Measurements from ENCODE around the gene LIG1. TPM values are rescaled to one million over a fixed set of nuclear protein-coding genes. Genes with fewer than 3 reads are reported as not detected.

The LIG1 gene
- polyA plus RNA-seq, 3 donors, result 2.5 to 11.3 (median 3.6) TPM

- Histone ChIP-seq H3K4me2 (replicated peaks; ENCODE audit: extremely low read depth, low read length, poor library complexity, severe bottlenecking) (peak overlapping the region; percentile 88), H3K79me2 (ENCODE audit: insufficient read depth, low read length) (peaks cover 12% of the 10 kb centered on the region), H4K20me1 (ENCODE audit: insufficient read depth, low read length) (no peaks in the 10 kb centered on the region), H3K9me3 (replicated peaks in 1 of 2; ENCODE audit: control insufficient read depth in 1 of 2, insufficient read depth in 1 of 2, low read length in 2 of 2) (peaks cover 0 to 8% of the 10 kb centered on the region in 2 donors), H3K36me3 (replicated peaks in 1 of 2; ENCODE audit: control insufficient read depth in 1 of 2, insufficient read depth in 2 of 2, low read length in 2 of 2) (no peaks in the 10 kb centered on the region), H2AFZ (ENCODE audit: insufficient read depth, low read depth, low read length, poor library complexity, severe bottlenecking) (peak overlapping the region; percentile 91), H3K27me3 (ENCODE audit: control insufficient read depth in 2 of 2, insufficient read depth in 2 of 2, low read length in 2 of 2) (no peaks in the 10 kb centered on the region), H3K4me1 (ENCODE audit: control insufficient read depth in 1 of 2, insufficient read depth in 2 of 2, low read length in 2 of 2) (peaks cover 22 to 33% of the 10 kb centered on the region in 2 donors), H3K9ac (ENCODE audit: insufficient read depth, low read length, poor library complexity, severe bottlenecking) (peak overlapping the region; percentile 62), H3K4me3 (replicated peaks in 1 of 3; ENCODE audit: low read depth in 2 of 3, low read length in 3 of 3) (peak overlapping the region; percentile 60 to 82 (median 63)), H3K27ac (ENCODE audit: low read depth in 1 of 2, low read length in 2 of 2) (peak overlapping the region; percentile 19 to 75)
- TF ChIP-seq CTCF (IDR thresholded peaks at IDR 0.05), result no peak
- no peak overlapping the region for H3K4me3 Mint-ChIP-seq
- DNase-seq, result peak; percentile 77 to 80 (median 78)
- H3K36me3 Mint-ChIP-seq, result peaks cover 0 to 8% of the 10 kb centered on the region in 2 donors
- intact Hi-C loops (cut with micrococcal nuclease), result loop anchor here in 1 of 2 donors (5.0 kb wide), 1 partner anchor 58 kb away; no protein-coding TSS in a partner anchor
- under 1% methylated on average over 28 of the region's 34 CpGs for WGBS (ENCODE audit: insufficient coverage)
- H3K9me3 Mint-ChIP-seq, result peaks cover 0 to 14% (median 7%) of the 10 kb centered on the region in 7 donors
- no peak overlapping the region for H3K27ac Mint-ChIP-seq
- H3K27me3 Mint-ChIP-seq (ENCODE audit: low read depth in 3 of 3), result peaks cover 0 to 3% (median 2%) of the 10 kb centered on the region in 3 donors
- peaks cover 17% of the 10 kb centered on the region for H3K4me1 Mint-ChIP-seq
Measured at GRCh38 chr19:48203794-48204628, 33.9 kb upstream of the LIG1 start.

- Histone ChIP-seq H3K79me2 (ENCODE audit: insufficient read depth, low read length) (peaks cover 11% of the 10 kb centered on the region), H3K4me1 (ENCODE audit: control insufficient read depth in 1 of 2, insufficient read depth in 2 of 2, low read length in 2 of 2) (peaks cover 22 to 33% of the 10 kb centered on the region in 2 donors), H3K4me2 (replicated peaks; ENCODE audit: extremely low read depth, low read length, poor library complexity, severe bottlenecking) (peak overlapping the region; percentile 88), H3K27me3 (ENCODE audit: control insufficient read depth in 2 of 2, insufficient read depth in 2 of 2, low read length in 2 of 2) (no peaks in the 10 kb centered on the region), H3K9ac (ENCODE audit: insufficient read depth, low read length, poor library complexity, severe bottlenecking) (peak overlapping the region; percentile 62), H3K27ac (ENCODE audit: low read depth in 1 of 2, low read length in 2 of 2) (peak overlapping the region; percentile 19 to 75), H3K9me3 (replicated peaks in 1 of 2; ENCODE audit: control insufficient read depth in 1 of 2, insufficient read depth in 1 of 2, low read length in 2 of 2) (peaks cover 0 to 8% of the 10 kb centered on the region in 2 donors), H4K20me1 (ENCODE audit: insufficient read depth, low read length) (no peaks in the 10 kb centered on the region), H3K36me3 (replicated peaks in 1 of 2; ENCODE audit: control insufficient read depth in 1 of 2, insufficient read depth in 2 of 2, low read length in 2 of 2) (no peaks in the 10 kb centered on the region), H2AFZ (ENCODE audit: insufficient read depth, low read depth, low read length, poor library complexity, severe bottlenecking) (peak overlapping the region; percentile 91), H3K4me3 (replicated peaks in 1 of 3; ENCODE audit: low read depth in 2 of 3, low read length in 3 of 3) (peak overlapping the region; percentile 60 to 82 (median 63))
- Mint-ChIP-seq H3K4me3 (peak overlapping the region in 1 of 2 donors; percentile 54), H3K4me1 (peaks cover 17% of the 10 kb centered on the region), H3K9me3 (peaks cover 0 to 14% (median 7%) of the 10 kb centered on the region in 7 donors), H3K27me3 (ENCODE audit: low read depth in 3 of 3) (peaks cover 0 to 3% (median 2%) of the 10 kb centered on the region in 3 donors), H3K27ac (no peak overlapping the region), H3K36me3 (peaks cover 0 to 3% of the 10 kb centered on the region in 2 donors)
- 35% methylated on average over 4 of the region's 5 CpGs for WGBS (ENCODE audit: insufficient coverage)
- TF ChIP-seq CTCF (IDR thresholded peaks at IDR 0.05), result no peak
- no peak for DNase-seq
- intact Hi-C loops (cut with micrococcal nuclease), result loop anchor here in 1 of 2 donors (5.0 kb wide), 1 partner anchor 59 kb away; no protein-coding TSS in a partner anchor
Measured at GRCh38 chr19:48203222-48203793, 33.2 kb upstream of the LIG1 start.
